GM15510 (cell line): ENCODE data around the gene ZNF544.

ENCODE experiments used
- POLR2A ChIP-seq: IDR thresholded peaks from 3 replicates; pipeline ENCODE4 v1.6.1; 2011; ENCODE audit warnings: borderline replicate concordance; ENCODE audit not compliant: insufficient read length; ENCODE audit errors: extremely low read depth

ZNF544 gene

GRCh38 chr19:58218899-58219298, 9.8 kb upstream of the ZNF544 start:
- TF ChIP-seq POLR2A, result no peak

- TF ChIP-seq POLR2A, result no peak
Measured at GRCh38 chr19:58227964-58228584, 640 bp upstream of the ZNF544 start.

GRCh38 chr19:58229255-58229639, 533 bp downstream of the ZNF544 start:
- no peak for TF ChIP-seq POLR2A

- TF ChIP-seq POLR2A, result no peak
Measured at GRCh38 chr19:58237324-58237723, 8.6 kb downstream of the ZNF544 start.

- TF ChIP-seq POLR2A, result no peak
Measured at GRCh38 chr19:58243351-58243750, 14.6 kb downstream of the ZNF544 start.

GRCh38 chr19:58248886-58249285, 20.2 kb downstream of the ZNF544 start:
- no peak for TF ChIP-seq POLR2A

GRCh38 chr19:58252102-58252685, 23.5 kb downstream of the ZNF544 start:
- no peak for TF ChIP-seq POLR2A

GRCh38 chr19:58261600-58261967, 32.9 kb downstream of the ZNF544 start:
- no peak for TF ChIP-seq POLR2A

- TF ChIP-seq POLR2A, result no peak
Measured at GRCh38 chr19:58261968-58262921, 33.5 kb downstream of the ZNF544 start.

- TF ChIP-seq POLR2A, result no peak
Measured at GRCh38 chr19:58262922-58263296, 34.2 kb downstream of the ZNF544 start.

- TF ChIP-seq POLR2A, result no peak
Measured at GRCh38 chr19:58265100-58265499, 36.4 kb downstream of the ZNF544 start.

GRCh38 chr19:58268344-58268743, 39.6 kb downstream of the ZNF544 start:
- no peak for TF ChIP-seq POLR2A

GRCh38 chr19:58274771-58275201, 46.1 kb downstream of the ZNF544 start:
- TF ChIP-seq POLR2A, result no peak

- no peak for TF ChIP-seq POLR2A
Measured at GRCh38 chr19:58275564-58275963, 46.9 kb downstream of the ZNF544 start.

- no peak for TF ChIP-seq POLR2A
Measured at GRCh38 chr19:58277197-58277596, 48.5 kb downstream of the ZNF544 start.
